D721Med (cell line): ENCODE data around the gene CHCHD6.

Source experiments
- DNase-seq: peaks from one replicate; pipeline ENCODE4 v3.0.0; 2011; ENCODE audit warnings: low spot score; ENCODE audit not compliant: insufficient read length
- FAIRE-seq: peaks from 2 replicates; lab custom pipeline; 2011; peaks lifted over from hg19 to GRCh38; lab: Jason Lieb, UNC
- CTCF ChIP-seq: IDR thresholded peaks from 2 replicates; pipeline ENCODE4 v1.5.1; 2012; ENCODE audit warnings: mild to moderate bottlenecking, control low read depth; ENCODE audit not compliant: insufficient read depth; ENCODE audit errors: missing control alignments

The CHCHD6 gene

GRCh38 chr3:126970101-126970500 lies 266.1 kb downstream of the CHCHD6 start:
- no peak for FAIRE-seq
- no peak for DNase-seq
- TF ChIP-seq CTCF = no peak

GRCh38 chr3:126970921-126971320 lies 266.9 kb downstream of the CHCHD6 start:
- TF ChIP-seq CTCF = no peak

GRCh38 chr3:126971891-126972351 lies 267.9 kb downstream of the CHCHD6 start:
- no peak for FAIRE-seq
- no peak for TF ChIP-seq CTCF
- DNase-seq = no peak

More at GRCh38 chr3:126970921-126971320, 266.9 kb downstream of the CHCHD6 start:
- no peak for DNase-seq
- no peak for FAIRE-seq

GRCh38 chr3:126972866-126973265 lies 268.8 kb downstream of the CHCHD6 start:
- FAIRE-seq (no peak), DNase-seq (no peak)
- peak; percentile 2 for TF ChIP-seq CTCF

- TF ChIP-seq CTCF = no peak
- FAIRE-seq = no peak
- DNase-seq = no peak
These were observed 269.8 kb downstream of the CHCHD6 start for GRCh38 chr3:126973814-126974213.

GRCh38 chr3:126974756-126975155 lies 270.7 kb downstream of the CHCHD6 start:
- no peak for TF ChIP-seq CTCF
- FAIRE-seq = no peak

GRCh38 chr3:126976906-126977305 lies 272.9 kb downstream of the CHCHD6 start:
- FAIRE-seq = no peak
- no peak for TF ChIP-seq CTCF
- no peak for DNase-seq

More at GRCh38 chr3:126974756-126975155, 270.7 kb downstream of the CHCHD6 start:
- no peak for DNase-seq
